Heart left ventricle (tissue), 16 donors: ENCODE data around the gene POU1F1. TPM values are rescaled to one million over a fixed set of nuclear protein-coding genes. Genes with fewer than 3 reads are reported as not detected.

Experiments used
- ATAC-seq, 4 donors: fragments of 200-7000 bp; cut with Tn5 transposase; one replicate each; pipeline ENCODE4 v1.9.1; 2020 to 2022; ENCODE audit warnings: moderate library complexity in 4 of 4, mild to moderate bottlenecking in 3 of 4, moderate number of reproducible peaks in 1 of 4
- DNase-seq, 5 donors: peaks; one replicate each; pipeline ENCODE4 v3.0.0-alpha.2; 2020
- H3K27ac ChIP-seq, 12 donors: fragments of 200-600 bp; sonication (generic) in 4 of 12; one replicate each; pipeline versions ENCODE4 v1.5.0 to v1.8.0; 2016 to 2022; ENCODE audit warnings: mild to moderate bottlenecking in 2 of 12
- H3K27me3 ChIP-seq, 9 donors: fragments of 200-600 bp; sonication (generic) in 2 of 9; one replicate each; pipeline versions ENCODE4 v1.5.1 to v1.8.0; 2016 to 2022; ENCODE audit warnings: mild to moderate bottlenecking in 3 of 9
- H3K36me3 ChIP-seq, 9 donors: fragments of 200-600 bp; sonication (generic) in 2 of 9; one replicate each; pipeline versions ENCODE4 v1.5.0 to v1.8.0; 2018 to 2022; ENCODE audit warnings: mild to moderate bottlenecking in 2 of 9
- H3K4me1 ChIP-seq, 12 donors: fragments of 200-600 bp; sonication (generic) in 4 of 12; one replicate each; pipeline versions ENCODE4 v1.5.0 to v1.8.0; 2016 to 2022; ENCODE audit warnings: mild to moderate bottlenecking in 3 of 12
- H3K4me3 ChIP-seq, 12 donors: fragments of 200-600 bp; sonication (generic) in 4 of 12; one replicate each; pipeline versions ENCODE4 v1.5.0 to v1.8.0; 2017 to 2022; ENCODE audit warnings: mild to moderate bottlenecking in 9 of 12, moderate library complexity in 4 of 12
- H3K9me3 ChIP-seq, 12 donors: fragments of 200-600 bp; sonication (generic) in 4 of 12; one replicate each; pipeline versions ENCODE4 v1.5.0 to v1.8.0; 2016 to 2022; ENCODE audit warnings: mild to moderate bottlenecking in 1 of 12
- CTCF ChIP-seq, 12 donors: fragments of 200-600 bp; sonication (generic) in 4 of 12; IDR thresholded peaks; one replicate each; pipeline versions ENCODE4 v1.5.0 to v1.8.0; 2018 to 2022; ENCODE audit warnings: antibody characterized with exemption in 12 of 12, mild to moderate bottlenecking in 5 of 12
- POLR2A ChIP-seq, 2 donors: fragments of 450-650 bp; IDR thresholded peaks; one replicate each; pipeline ENCODE4 v1.6.1; 2017; ENCODE audit warnings: antibody characterized with exemption in 2 of 2, mild to moderate bottlenecking in 2 of 2, moderate library complexity in 2 of 2
- WGBS, 4 donors: extraction: QIAGEN DNeasy Blood & Tissue Kit in 2 of 4; methylation state at CpG; one replicate each; pipeline versions ENCODE4 v1.1.5 to v1.1.7; 2013 to 2018; 5-methylcytosine and 5-hydroxymethylcytosine counted together
- intact Hi-C, 10 donors: fragments of 100-400 bp; cut with DNase I; formaldehyde crosslinking; loops; one replicate each; pipeline versions ENCODE4 v1.11.1 to v1.14.2; 2022
- microRNA-seq, 4 donors: library from miRNA; unstranded; fragments of <30 nt; microRNA quantifications; one replicate each; pipeline versions ENCODE4 to v1.2.0, GENCODE V29; 2017 to 2020
- polyA plus RNA-seq, 2 donors: library from polyadenylated mRNA; stranded (reverse); fragments of 200-250 nt; gene quantifications; one replicate each; pipeline ENCODE4 v1.2.3, GENCODE V29; 2013
- total RNA-seq, 9 donors: library from RNA; depleted of rRNA in 2 of 9; stranded (reverse); fragments of >200 nt in 2 of 9; fragmentation: NEBNext Ultra II Directional in 3 of 9; extraction: Animal tissue kit (Norgen Biotek cat#: 25700) in 3 of 9; gene quantifications; one replicate each; pipeline versions ENCODE4 v1.1.0 to v1.2.4, GENCODE V29; 2016 to 2023
- donor health status: ischemic (EF 13 %, LVEDD 7.1; RV severe dilation, severe dysfunction).
- donor health status: healthy with polysubstance abuse.
- donor health status: DM: no; HTN: yes; CAD: no.
- donor health status: DM: no; HTN: no; CAD: no.
- donor health status: ischemic (EF 25% LVEDD 6.9; RV normal size, moderate dysfunction).
- donor health status: ischemic (EF 25% LVEDD 5.7; RV mildly dilated, moderate dysfunction).
- donor health status: healthy.
- donor health status: DM: yes; HTN: yes; CAD: no.
- donor health status: ischemic (EF 35%, LVEDD 5.7; RV mildly dilated, moderate dysfunction).
- donor health status: nonischemic (EF 11% LVEDD 7.7; RV severe dilation, severe dysfunction).
- donor health status: DM: yes; HTN: yes; CAD: no.
- donor health status: PGD.
- donor health status: ischemic (EF 29% LVEDD 5.4; RV normal size, mild dysfunction).
- donor health status: nonischemic (EF 23%, LVEDD 6.1; RV moderate dilation, normal function).

The POU1F1 gene
- total and polyA plus RNA-seq, 11 donors: not detected

GRCh38 chr3:87219611-87220010 is 56.8 kb downstream of the POU1F1 start:
- no peak for ATAC-seq
- Histone ChIP-seq H3K9me3 (no peaks in the 10 kb centered on the region), H3K27ac (no peak overlapping the region), H3K4me3 (no peak overlapping the region), H3K36me3 (no peaks in the 10 kb centered on the region), H3K27me3 (peaks cover 0 to 16% (median 0%) of the 10 kb centered on the region in 9 donors), H3K4me1 (no peaks in the 10 kb centered on the region)
- no peak for TF ChIP-seq POLR2A (IDR thresholded peaks at IDR 0.05)
- no peak for TF ChIP-seq CTCF (IDR thresholded peaks at IDR 0.05)
- no peak for DNase-seq
- 74 to 84% (median 76%) methylated on average over 2 of the region's 2 CpGs for WGBS, 4 donors
- intact Hi-C loops: no loop called here

GRCh38 chr3:87218560-87218959 is 57.8 kb downstream of the POU1F1 start:
- Histone ChIP-seq H3K27ac (no peak overlapping the region), H3K4me1 (no peaks in the 10 kb centered on the region), H3K27me3 (peaks cover 0 to 16% (median 0%) of the 10 kb centered on the region in 9 donors), H3K36me3 (no peaks in the 10 kb centered on the region), H3K9me3 (no peaks in the 10 kb centered on the region), H3K4me3 (no peak overlapping the region)
- TF ChIP-seq CTCF (IDR thresholded peaks at IDR 0.05): no peak
- no peak for TF ChIP-seq POLR2A (IDR thresholded peaks at IDR 0.05)
- 85 to 95% (median 88%) methylated on average over 1 of the region's 1 CpG for WGBS, 4 donors
- ATAC-seq (no peak), DNase-seq (no peak)
- intact Hi-C loops: no loop called here

Small RNA genes lying within 50 kb of the gene (microRNA-seq; reads per million reads assigned to microRNA genes)
- gene MIR4795: 0 to 0.06 (median 0) reads per million in 4 donors

Other genes with a start within 250 kb of the POU1F1 start
- 10 to 100 TPM; 25.3 to 42.3 (median 32.0) TPM for gene CHMP2B, start 49.3 kb downstream of the POU1F1 start, total RNA-seq
- 10 to 100 TPM; 13.6 to 28.3 TPM for gene CHMP2B, start 49.3 kb downstream of the POU1F1 start, polyA plus RNA-seq